ENCODE data around the gene AP2A2.

DNA sequence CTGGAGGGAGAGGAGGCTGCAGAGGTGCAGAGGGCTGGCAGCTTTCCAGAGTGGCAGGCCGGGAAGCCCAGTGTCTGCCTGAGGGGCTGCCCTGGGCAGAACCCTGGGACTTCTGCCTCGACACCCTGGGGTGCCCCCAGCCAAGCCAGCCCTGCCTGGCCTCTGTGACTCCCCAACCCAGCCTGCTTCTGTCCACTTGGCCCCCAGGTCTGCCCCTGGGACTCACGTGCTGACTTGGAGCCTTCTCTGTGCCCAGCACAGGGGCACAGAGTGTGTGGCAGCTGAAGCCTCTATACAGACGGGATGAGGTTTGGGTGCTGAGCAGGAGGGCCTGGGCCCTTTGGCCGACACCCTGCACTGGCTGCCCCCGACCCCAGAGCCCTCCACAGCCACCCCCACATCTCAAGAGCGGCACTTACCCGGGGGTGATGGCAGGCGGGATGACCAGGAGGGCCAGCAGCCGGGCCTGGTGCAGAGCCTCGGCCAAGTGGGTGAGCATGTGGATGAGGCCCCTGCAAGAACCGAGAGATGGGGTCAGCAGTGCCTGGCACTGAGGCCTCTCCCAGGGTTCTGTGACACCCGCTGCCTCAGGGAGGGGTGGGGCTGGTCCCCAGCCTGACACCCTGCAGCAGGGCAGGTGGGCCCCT lies 32.5 kb upstream of the AP2A2 start:
- TF ChIP-seq, protein P1, sequence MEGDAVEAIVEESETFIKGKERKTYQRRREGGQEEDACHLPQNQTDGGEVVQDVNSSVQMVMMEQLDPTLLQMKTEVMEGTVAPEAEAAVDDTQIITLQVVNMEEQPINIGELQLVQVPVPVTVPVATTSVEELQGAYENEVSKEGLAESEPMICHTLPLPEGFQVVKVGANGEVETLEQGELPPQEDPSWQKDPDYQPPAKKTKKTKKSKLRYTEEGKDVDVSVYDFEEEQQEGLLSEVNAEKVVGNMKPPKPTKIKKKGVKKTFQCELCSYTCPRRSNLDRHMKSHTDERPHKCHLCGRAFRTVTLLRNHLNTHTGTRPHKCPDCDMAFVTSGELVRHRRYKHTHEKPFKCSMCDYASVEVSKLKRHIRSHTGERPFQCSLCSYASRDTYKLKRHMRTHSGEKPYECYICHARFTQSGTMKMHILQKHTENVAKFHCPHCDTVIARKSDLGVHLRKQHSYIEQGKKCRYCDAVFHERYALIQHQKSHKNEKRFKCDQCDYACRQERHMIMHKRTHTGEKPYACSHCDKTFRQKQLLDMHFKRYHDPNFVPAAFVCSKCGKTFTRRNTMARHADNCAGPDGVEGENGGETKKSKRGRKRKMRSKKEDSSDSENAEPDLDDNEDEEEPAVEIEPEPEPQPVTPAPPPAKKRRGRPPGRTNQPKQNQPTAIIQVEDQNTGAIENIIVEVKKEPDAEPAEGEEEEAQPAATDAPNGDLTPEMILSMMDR (IDR thresholded peaks at IDR 0.05): no peak
- no peak for TF ChIP-seq POLR2A (IDR thresholded peaks at IDR 0.05)
